ENCODE data around the gene PCYOX1L. TPM values are rescaled to one million over a fixed set of nuclear protein-coding genes. Genes with fewer than 3 reads are reported as not detected.

PCYOX1L gene
- total RNA-seq, 3 donors from 2014 or later, result 3.2 to 6.6 (median 5.2) TPM

DNA sequence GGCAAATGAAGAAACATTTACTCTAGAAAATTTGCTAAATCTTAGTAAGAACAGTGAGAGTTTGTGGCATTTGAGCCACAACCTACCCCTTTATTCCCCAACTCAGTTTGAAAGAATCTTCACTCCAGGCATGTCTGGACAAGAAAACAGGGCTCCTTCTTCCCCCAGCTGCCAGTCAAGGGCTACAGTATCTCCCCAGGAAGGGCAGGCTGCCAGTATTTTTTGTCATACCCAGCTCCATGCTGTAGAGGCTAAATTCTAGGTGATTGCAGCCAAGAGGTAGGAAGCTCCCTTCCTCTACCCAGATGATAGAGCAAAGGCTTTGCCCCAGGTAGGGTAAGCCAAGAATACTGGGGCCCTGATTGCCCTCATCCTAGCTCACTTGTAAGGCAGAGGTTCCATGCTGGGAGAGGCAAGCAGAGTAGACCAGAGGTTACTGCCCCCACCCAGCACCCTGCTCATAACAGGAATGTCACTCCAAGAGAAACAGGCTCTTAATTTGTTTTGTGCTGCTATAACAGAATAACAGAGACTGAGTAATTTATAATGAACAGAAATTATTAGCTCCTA lies 32.6 kb upstream of the PCYOX1L start:
- TF ChIP-seq CTCF (IDR thresholded peaks at IDR 0.05) (no peak), POLR2AphosphoS5 (IDR thresholded peaks at IDR 0.05) (no peak), POLR2A (IDR thresholded peaks at IDR 0.05) (no peak)
- intact Hi-C loops (cut with DNase I; ENCODE audit: low total_unique reads), result no loop called here
- H3K36me3 ChIP-seq, result no peaks in the 10 kb centered on the region
- H3K9me3 ChIP-seq, result no peaks in the 10 kb centered on the region
- H3K27ac ChIP-seq, result no peak overlapping the region
- peaks cover 0 to 7% of the 10 kb centered on the region in 2 donors for H3K4me1 ChIP-seq
- H3K4me3 ChIP-seq, result no peak overlapping the region
- H3K27me3 ChIP-seq, result no peaks in the 10 kb centered on the region
- DNase-seq (ENCODE audit: low spot score in 2 of 2), result no peak

DNA sequence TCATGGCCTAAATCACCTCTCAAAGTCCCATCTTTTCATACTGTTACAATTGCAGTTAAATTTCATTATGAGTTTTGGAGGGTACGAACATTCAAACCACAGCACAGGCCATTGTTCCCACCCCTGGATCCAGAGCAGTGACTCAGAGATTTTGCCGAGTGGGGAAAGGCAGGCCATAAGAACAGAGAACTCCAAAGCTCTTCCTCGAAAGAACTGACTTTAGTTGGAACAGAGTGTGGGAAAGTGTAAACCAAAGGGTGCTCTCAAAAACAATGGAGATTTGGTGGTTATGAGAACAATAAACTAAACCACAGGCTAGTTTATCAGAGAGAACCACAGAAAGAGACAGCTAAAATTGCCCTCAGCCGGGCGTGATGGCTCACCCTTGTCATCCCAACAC lies 32.0 kb upstream of the PCYOX1L start:
- H3K27ac ChIP-seq, result no peak overlapping the region
- peaks cover 0 to under 1% of the 10 kb centered on the region in 2 donors for H3K4me1 ChIP-seq
- DNase-seq (ENCODE audit: low spot score in 2 of 2), result no peak
- TF ChIP-seq POLR2A (IDR thresholded peaks at IDR 0.05), result no peak
- TF ChIP-seq CTCF (IDR thresholded peaks at IDR 0.05), result no peak
- no peak for TF ChIP-seq POLR2AphosphoS5 (IDR thresholded peaks at IDR 0.05)
- H3K9me3 ChIP-seq, result no peaks in the 10 kb centered on the region
- no peaks in the 10 kb centered on the region for H3K36me3 ChIP-seq
- intact Hi-C loops (cut with DNase I; ENCODE audit: low total_unique reads), result no loop called here
- no peaks in the 10 kb centered on the region for H3K27me3 ChIP-seq
- no peak overlapping the region for H3K4me3 ChIP-seq

DNA sequence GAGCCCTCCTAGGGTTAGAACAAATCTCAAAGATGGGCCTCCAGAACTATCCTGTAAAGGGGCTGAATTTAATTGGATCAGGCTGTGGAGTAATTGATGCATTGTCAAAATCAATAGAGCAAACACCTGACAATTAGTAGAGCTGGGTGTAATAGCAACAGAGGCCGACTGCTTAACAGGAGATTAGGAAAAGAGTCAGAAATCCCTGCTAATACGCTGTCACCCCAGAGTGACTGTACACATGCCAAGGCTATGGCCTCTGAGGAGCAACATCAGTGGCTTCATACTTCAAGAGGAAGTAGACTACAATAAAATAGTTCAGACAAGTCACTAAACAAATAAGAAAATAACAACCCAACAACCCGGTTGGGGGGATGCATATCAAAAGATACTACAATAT lies 31.2 kb upstream of the PCYOX1L start:
- no peaks in the 10 kb centered on the region for H3K9me3 ChIP-seq

DNA sequence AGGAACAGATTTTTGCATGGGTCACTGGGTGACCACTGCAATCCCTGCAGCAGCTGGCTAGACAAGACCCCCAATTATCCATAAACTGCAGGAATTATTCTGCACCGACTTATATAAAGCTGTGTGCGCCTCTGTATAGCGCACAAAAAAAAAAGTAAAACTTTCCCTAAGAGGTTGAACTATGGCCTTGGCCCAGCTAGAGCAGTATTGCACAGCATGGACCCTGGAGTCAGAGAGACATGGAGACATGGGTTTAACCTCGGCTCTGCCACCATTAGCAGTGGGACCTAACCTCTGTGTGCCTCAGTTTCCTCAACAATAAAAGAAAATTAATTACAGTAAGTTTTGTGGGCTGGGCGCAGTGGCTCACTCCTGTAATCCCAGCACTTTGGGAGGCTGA lies 29.7 kb upstream of the PCYOX1L start:
- H3K36me3 ChIP-seq, result no peaks in the 10 kb centered on the region
- no peak for TF ChIP-seq POLR2A (IDR thresholded peaks at IDR 0.05)
- TF ChIP-seq POLR2AphosphoS5 (IDR thresholded peaks at IDR 0.05), result no peak
- TF ChIP-seq CTCF (IDR thresholded peaks at IDR 0.05), result no peak
- H3K4me3 ChIP-seq, result no peak overlapping the region
- DNase-seq (ENCODE audit: low spot score in 2 of 2), result no peak
- intact Hi-C loops (cut with DNase I; ENCODE audit: low total_unique reads), result no loop called here
- no peaks in the 10 kb centered on the region for H3K9me3 ChIP-seq
- no peak overlapping the region for H3K27ac ChIP-seq
- H3K4me1 ChIP-seq, result no peaks in the 10 kb centered on the region
- no peaks in the 10 kb centered on the region for H3K27me3 ChIP-seq

More for the DNA sequence above, 31.2 kb upstream of the PCYOX1L start:
- Histone ChIP-seq H3K27ac (no peak overlapping the region), H3K27me3 (no peaks in the 10 kb centered on the region), H3K4me1 (no peaks in the 10 kb centered on the region), H3K4me3 (no peak overlapping the region), H3K36me3 (no peaks in the 10 kb centered on the region)
- intact Hi-C loops (cut with DNase I; ENCODE audit: low total_unique reads), result no loop called here
- no peak for TF ChIP-seq POLR2AphosphoS5 (IDR thresholded peaks at IDR 0.05)
- TF ChIP-seq POLR2A (IDR thresholded peaks at IDR 0.05), result no peak
- no peak for TF ChIP-seq CTCF (IDR thresholded peaks at IDR 0.05)
- DNase-seq (ENCODE audit: low spot score in 2 of 2), result no peak

DNA sequence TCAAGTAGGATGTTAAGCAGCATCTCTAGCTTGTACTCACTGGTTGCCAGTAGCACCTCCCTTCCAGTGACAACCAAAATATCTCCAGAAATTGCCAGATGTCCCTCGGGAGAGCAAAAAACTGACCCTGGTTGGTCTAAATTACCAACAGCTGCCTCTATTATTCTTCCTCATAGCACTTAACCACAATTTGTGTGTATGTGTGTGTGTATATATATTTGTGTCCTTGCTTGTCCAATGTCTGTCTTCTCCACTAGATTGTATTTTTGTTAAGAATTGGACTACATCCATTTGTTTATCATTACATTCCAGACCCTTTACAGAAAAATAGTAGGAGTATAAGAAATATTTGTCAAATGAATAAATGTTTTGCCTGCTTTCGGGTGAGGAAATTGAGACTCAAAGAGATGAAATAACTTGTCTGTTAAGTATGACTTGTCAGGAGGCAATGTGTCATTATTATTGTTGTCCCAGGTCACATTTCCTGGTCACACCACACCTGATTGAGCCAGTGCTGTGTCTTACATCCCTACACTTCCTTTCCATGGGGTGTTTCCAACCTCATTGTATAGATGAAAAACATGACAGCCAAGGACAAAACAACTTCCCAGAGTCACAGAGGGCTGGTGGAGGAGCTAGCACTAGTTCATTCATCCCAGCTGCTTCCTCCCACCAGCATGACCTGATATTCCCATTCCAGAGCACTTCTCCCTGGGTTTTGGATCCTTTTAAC lies 24.0 kb upstream of the PCYOX1L start:
- Histone ChIP-seq H3K27me3 (no peaks in the 10 kb centered on the region), H3K4me3 (no peak overlapping the region), H3K36me3 (no peaks in the 10 kb centered on the region), H3K9me3 (no peaks in the 10 kb centered on the region), H3K4me1 (no peaks in the 10 kb centered on the region), H3K27ac (peak overlapping the region in 1 of 2 donors; percentile 38)
- TF ChIP-seq CTCF (IDR thresholded peaks at IDR 0.05), result no peak
- DNase-seq (ENCODE audit: low spot score in 2 of 2), result no peak
- intact Hi-C loops (cut with DNase I; ENCODE audit: low total_unique reads), result no loop called here

All from breast epithelium (tissue), 4 donors.